ENCODE results near the gene ZNF287. TPM values are rescaled to one million over a fixed set of nuclear protein-coding genes. Genes with fewer than 3 reads are reported as not detected.
A peak's percentile ranks its signal among the peaks of the same experiment; 100 is the strongest.

Gene ZNF287
- total RNA-seq, 1 experiment from 2014 or later: 5.4 TPM

GRCh38 chr17:16569358-16569712 is 331 bp upstream of the ZNF287 start:
- Mint-ChIP-seq H3K4me1 (peaks cover 7% of the 10 kb centered on the region), H3K27ac (no peak overlapping the region), H3K27me3 (ENCODE audit: low read depth) (peaks cover 71% of the 10 kb centered on the region), H3K36me3 (no peaks in the 10 kb centered on the region), H3K4me3 (peak overlapping the region; percentile 66), H3K9me3 (no peaks in the 10 kb centered on the region)
- CTCF ChIA-PET: interaction anchor here (0.9 to 2.0 kb wide), 4 partner anchors 15 to 117 kb away, joined by 3 to 10 read pairs (median 7); no protein-coding TSS in a partner anchor
- DNase-seq (ENCODE audit: low spot score) (no peak), ATAC-seq (no peak)
- POLR2A ChIA-PET: no interaction called here
- TF ChIP-seq EMX1 (CRISPR knock-in tag; IDR thresholded peaks at IDR 0.05) (no peak), FOXK1 (CRISPR knock-in tag; IDR thresholded peaks at IDR 0.05) (no peak), NFE2L1 (CRISPR knock-in tag; IDR thresholded peaks at IDR 0.05) (no peak), NR2C2 (CRISPR knock-in tag; IDR thresholded peaks at IDR 0.05) (no peak), ZNF219 (CRISPR knock-in tag; IDR thresholded peaks at IDR 0.05; ENCODE audit: borderline replicate concordance) (no peak), RORB (CRISPR knock-in tag; IDR thresholded peaks at IDR 0.05) (no peak), IRF2 (CRISPR knock-in tag; IDR thresholded peaks at IDR 0.05; ENCODE audit: borderline replicate concordance, low read depth) (no peak), KAT7 (CRISPR knock-in tag; IDR thresholded peaks at IDR 0.05; ENCODE audit: borderline replicate concordance) (no peak), GTF2I (CRISPR knock-in tag; conservative IDR thresholded peaks at IDR 0.05) (no peak)
- TF ChIP-seq, protein P1, sequence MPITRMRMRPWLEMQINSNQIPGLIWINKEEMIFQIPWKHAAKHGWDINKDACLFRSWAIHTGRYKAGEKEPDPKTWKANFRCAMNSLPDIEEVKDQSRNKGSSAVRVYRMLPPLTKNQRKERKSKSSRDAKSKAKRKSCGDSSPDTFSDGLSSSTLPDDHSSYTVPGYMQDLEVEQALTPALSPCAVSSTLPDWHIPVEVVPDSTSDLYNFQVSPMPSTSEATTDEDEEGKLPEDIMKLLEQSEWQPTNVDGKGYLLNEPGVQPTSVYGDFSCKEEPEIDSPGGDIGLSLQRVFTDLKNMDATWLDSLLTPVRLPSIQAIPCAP (CRISPR knock-in tag; IDR thresholded peaks at IDR 0.05): no peak
- TF ChIP-seq, protein P2, sequence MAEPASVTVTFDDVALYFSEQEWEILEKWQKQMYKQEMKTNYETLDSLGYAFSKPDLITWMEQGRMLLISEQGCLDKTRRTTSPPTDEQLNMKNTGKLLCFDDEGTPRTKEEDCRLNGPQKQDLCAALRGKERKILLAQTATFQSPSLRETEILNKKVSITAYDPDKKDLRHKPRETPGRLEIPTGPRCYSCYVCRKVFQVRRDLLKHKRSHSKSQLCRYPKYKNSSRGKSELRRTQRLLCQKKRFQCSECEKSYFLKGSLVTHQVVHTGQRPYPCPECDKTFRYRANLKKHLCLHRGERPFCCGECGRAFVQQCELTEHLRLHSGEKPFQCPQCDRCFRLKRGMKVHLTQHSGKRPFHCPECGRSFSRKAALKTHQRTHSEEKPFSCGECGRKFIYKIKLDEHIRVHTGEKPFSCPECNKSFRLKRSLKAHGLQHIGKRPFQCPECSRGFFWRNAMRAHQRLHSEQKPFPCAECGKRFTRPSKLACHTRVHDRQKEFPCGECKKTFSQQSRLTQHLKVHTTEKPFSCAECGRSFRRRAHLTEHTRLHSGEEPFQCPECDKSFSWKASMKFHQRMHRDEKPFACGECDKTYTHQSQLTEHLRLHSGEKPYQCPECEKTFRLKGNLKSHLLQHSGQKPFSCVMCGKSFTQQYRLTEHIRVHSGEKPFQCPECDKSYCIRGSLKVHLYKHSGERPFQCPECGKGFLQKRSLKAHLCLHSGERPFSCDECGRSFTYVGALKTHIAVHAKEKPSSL (CRISPR knock-in tag; conservative IDR thresholded peaks at IDR 0.05): no peak

DNA sequence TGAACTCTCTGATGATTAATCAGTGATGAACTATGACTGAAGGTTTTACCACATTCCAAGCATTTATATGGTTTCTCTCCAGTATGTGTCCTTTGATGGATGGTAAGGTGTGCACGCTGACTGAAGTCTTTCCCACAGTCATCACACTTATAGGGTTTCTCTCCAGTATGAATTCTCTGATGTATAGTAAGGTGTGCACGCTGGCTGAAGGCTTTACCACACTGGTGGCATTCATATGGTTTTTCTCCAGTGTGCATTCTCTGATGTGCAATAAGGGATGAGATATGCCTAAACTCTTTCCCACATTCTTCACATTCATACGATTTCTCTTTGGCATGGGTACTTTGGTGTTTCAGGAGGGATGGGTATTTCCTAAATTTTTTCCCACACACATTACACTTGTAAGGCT is 16.4 kb downstream of the ZNF287 start:
- ChIA-PET POLR2A (no interaction called here), CTCF (no interaction called here)
- Mint-ChIP-seq H3K4me1 (no peaks in the 10 kb centered on the region), H3K27me3 (ENCODE audit: low read depth) (peaks cover 10% of the 10 kb centered on the region), H3K36me3 (peaks cover 78% of the 10 kb centered on the region), H3K4me3 (no peak overlapping the region), H3K27ac (no peak overlapping the region), H3K9me3 (peaks cover 87% of the 10 kb centered on the region)
- TF ChIP-seq, protein P2 (CRISPR knock-in tag; conservative IDR thresholded peaks at IDR 0.05): no peak
- TF ChIP-seq ZNF671 (CRISPR knock-in tag; IDR thresholded peaks at IDR 0.05) (no peak), EMX1 (CRISPR knock-in tag; IDR thresholded peaks at IDR 0.05) (no peak), NR1H2 (CRISPR knock-in tag; IDR thresholded peaks at IDR 0.05) (no peak), ZNF396 (CRISPR knock-in tag; IDR thresholded peaks at IDR 0.05; ENCODE audit: borderline replicate concordance) (no peak), MYBL2 (CRISPR knock-in tag; IDR thresholded peaks at IDR 0.05) (no peak), ZMAT4 (CRISPR knock-in tag; IDR thresholded peaks at IDR 0.05) (no peak), ATF1 (CRISPR knock-in tag; IDR thresholded peaks at IDR 0.05) (no peak), ZNF416 (CRISPR knock-in tag; IDR thresholded peaks at IDR 0.05) (no peak), ESRRA (CRISPR knock-in tag; IDR thresholded peaks at IDR 0.05; ENCODE audit: borderline replicate concordance) (no peak), SMAD4 (CRISPR knock-in tag; IDR thresholded peaks at IDR 0.05) (no peak), ZNF532 (CRISPR knock-in tag; IDR thresholded peaks at IDR 0.05; ENCODE audit: borderline replicate concordance) (no peak)
- TF ChIP-seq, protein P3, sequence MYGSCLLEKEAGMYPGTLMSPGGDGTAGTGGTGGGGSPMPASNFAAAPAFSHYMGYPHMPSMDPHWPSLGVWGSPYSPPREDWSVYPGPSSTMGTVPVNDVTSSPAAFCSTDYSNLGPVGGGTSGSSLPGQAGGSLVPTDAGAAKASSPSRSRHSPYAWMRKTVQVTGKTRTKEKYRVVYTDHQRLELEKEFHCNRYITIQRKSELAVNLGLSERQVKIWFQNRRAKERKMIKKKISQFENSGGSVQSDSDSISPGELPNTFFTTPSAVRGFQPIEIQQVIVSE (CRISPR knock-in tag; IDR thresholded peaks at IDR 0.05; ENCODE audit: borderline replicate concordance): no peak
- TF ChIP-seq, protein P4, sequence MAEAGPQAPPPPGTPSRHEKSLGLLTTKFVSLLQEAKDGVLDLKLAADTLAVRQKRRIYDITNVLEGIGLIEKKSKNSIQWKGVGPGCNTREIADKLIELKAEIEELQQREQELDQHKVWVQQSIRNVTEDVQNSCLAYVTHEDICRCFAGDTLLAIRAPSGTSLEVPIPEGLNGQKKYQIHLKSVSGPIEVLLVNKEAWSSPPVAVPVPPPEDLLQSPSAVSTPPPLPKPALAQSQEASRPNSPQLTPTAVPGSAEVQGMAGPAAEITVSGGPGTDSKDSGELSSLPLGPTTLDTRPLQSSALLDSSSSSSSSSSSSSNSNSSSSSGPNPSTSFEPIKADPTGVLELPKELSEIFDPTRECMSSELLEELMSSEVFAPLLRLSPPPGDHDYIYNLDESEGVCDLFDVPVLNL (CRISPR knock-in tag; IDR thresholded peaks at IDR 0.05; ENCODE audit: borderline replicate concordance, low read depth): no peak
- ATAC-seq: no peak
- DNase-seq (ENCODE audit: low spot score): no peak

All from WTC11 (cell line).